WTC11 (cell line): ENCODE measurements around the gene AGTR1. TPM values are rescaled to one million over a fixed set of nuclear protein-coding genes. Genes with fewer than 3 reads are reported as not detected.

Source experiments
- ATAC-seq: fragments of 200-7000 bp; cut with Tn5 transposase; 2 replicates; pipeline ENCODE4 v1.10.0; 2021; ENCODE audit warnings: mild to moderate bottlenecking, moderate library complexity
- CTCF ChIA-PET: fragments of 300-600 bp; sonication (Branson Sonifier 250); formaldehyde crosslinking; loops from one replicate; lab custom pipeline; 2021; ENCODE audit warnings: antibody characterized with exemption; lab: Charles Lee
- POLR2A ChIA-PET: fragments of 350-600 bp; sonication (Branson Sonifier 250); formaldehyde crosslinking; loops from one replicate; lab custom pipeline; 2021; ENCODE audit warnings: antibody characterized with exemption; lab: Charles Lee
- DNase-seq: peaks from one replicate; pipeline ENCODE4 v3.0.0; 2021; ENCODE audit warnings: low spot score
- H3K27ac Mint-ChIP-seq: 2 replicates; pipeline ENCODE4 v1.8.0; 2021; ENCODE audit warnings: mixed read lengths
- H3K27me3 Mint-ChIP-seq: 2 replicates; pipeline ENCODE4 v1.8.0; 2021; ENCODE audit warnings: low read depth, mild to moderate bottlenecking, moderate library complexity, mixed read lengths
- H3K36me3 Mint-ChIP-seq: 2 replicates; pipeline ENCODE4 v1.8.0; 2021; ENCODE audit warnings: mixed read lengths
- H3K4me1 Mint-ChIP-seq: 2 replicates; pipeline ENCODE4 v1.8.0; 2022; ENCODE audit warnings: mixed read lengths
- H3K4me3 Mint-ChIP-seq: 2 replicates; pipeline ENCODE4 v1.8.0; 2021; ENCODE audit warnings: mild to moderate bottlenecking, moderate library complexity, mixed read lengths
- H3K9me3 Mint-ChIP-seq: 2 replicates; pipeline ENCODE4 v1.8.0; 2021; ENCODE audit warnings: mixed read lengths
- ARID4B ChIP-seq: sonication (generic); formaldehyde crosslinking; IDR thresholded peaks from 2 replicates; pipeline ENCODE4 v1.8.0; 2023; ENCODE audit warnings: missing genetic modification reagents, mild to moderate bottlenecking, borderline replicate concordance
- E2F1 ChIP-seq: sonication (generic); formaldehyde crosslinking; IDR thresholded peaks from 2 replicates; pipeline ENCODE4 v1.8.0; 2022; ENCODE audit warnings: mild to moderate bottlenecking, missing genetic modification reagents
- E2F4 ChIP-seq: sonication (generic); formaldehyde crosslinking; IDR thresholded peaks from 2 replicates; pipeline ENCODE4 v1.8.1; 2022; ENCODE audit warnings: low read depth, mild to moderate bottlenecking, moderate library complexity, missing genetic modification reagents, borderline replicate concordance
- ERG ChIP-seq: fragments of 250-450 bp; sonication (Bioruptor Pico); IDR thresholded peaks from 2 replicates; pipeline ENCODE4 v1.8.0; 2021; ENCODE audit warnings: mild to moderate bottlenecking
- FOXP4 ChIP-seq: sonication (generic); formaldehyde crosslinking; IDR thresholded peaks from 2 replicates; pipeline ENCODE4 v1.8.0; 2022; ENCODE audit warnings: mild to moderate bottlenecking, missing genetic modification reagents
- GRHL2 ChIP-seq: fragments of 250-450 bp; sonication (Bioruptor Pico); IDR thresholded peaks from 2 replicates; pipeline ENCODE4 v1.8.0; 2022; ENCODE audit warnings: mild to moderate bottlenecking, moderate library complexity; ENCODE audit not compliant: insufficient replicate concordance, severe bottlenecking
- KAT7 ChIP-seq: sonication (generic); formaldehyde crosslinking; IDR thresholded peaks from 2 replicates; pipeline ENCODE4 v1.8.1; 2023; ENCODE audit warnings: missing genetic modification reagents, mild to moderate bottlenecking, borderline replicate concordance
- NR1H2 ChIP-seq: sonication (generic); formaldehyde crosslinking; IDR thresholded peaks from 2 replicates; pipeline ENCODE4 v1.9.0; 2021; ENCODE audit warnings: mild to moderate bottlenecking, moderate library complexity, missing genetic modification reagents
- PRRX2 ChIP-seq: fragments of 250-450 bp; sonication (Bioruptor Pico); IDR thresholded peaks from 2 replicates; pipeline ENCODE4 v1.8.0; 2021; ENCODE audit warnings: mild to moderate bottlenecking
- SMAD3 ChIP-seq: sonication (generic); formaldehyde crosslinking; IDR thresholded peaks from 2 replicates; pipeline ENCODE4 v1.8.0; 2022; ENCODE audit warnings: missing genetic modification reagents, mild to moderate bottlenecking, borderline replicate concordance
- TP53 ChIP-seq: sonication (generic); formaldehyde crosslinking; IDR thresholded peaks from 2 replicates; pipeline ENCODE4 v1.8.1; 2023; ENCODE audit warnings: mild to moderate bottlenecking, missing genetic modification reagents
- USF1 ChIP-seq: sonication (generic); formaldehyde crosslinking; IDR thresholded peaks from 2 replicates; pipeline ENCODE4 v1.8.0; 2022; ENCODE audit warnings: mild to moderate bottlenecking, missing genetic modification reagents
- ZNF219 ChIP-seq: sonication (generic); formaldehyde crosslinking; IDR thresholded peaks from 2 replicates; pipeline ENCODE4 v1.8.0; 2023; ENCODE audit warnings: missing genetic modification reagents, mild to moderate bottlenecking, borderline replicate concordance
- ZNF423 ChIP-seq: fragments of 250-450 bp; sonication (Bioruptor Pico); IDR thresholded peaks from 2 replicates; pipeline ENCODE4 v2.1.2; 2022; ENCODE audit warnings: mild to moderate bottlenecking, moderate library complexity
- ZNF425 ChIP-seq: fragments of 250-450 bp; sonication (Bioruptor Pico); conservative IDR thresholded peaks from 2 replicates; pipeline ENCODE4 v1.9.0; 2021; ENCODE audit warnings: mild to moderate bottlenecking
- total RNA-seq: library from RNA; stranded (reverse); gene quantifications from 3 replicates; pipeline ENCODE4 v1.2.3, GENCODE V29; 2021

AGTR1 gene
- total RNA-seq, 1 experiment from 2014 or later = 0.13 TPM

- TF ChIP-seq ARID4B (CRISPR knock-in tag) (no peak), GRHL2 (CRISPR knock-in tag) (no peak), ZNF425 (CRISPR knock-in tag) (no peak), ZNF219 (CRISPR knock-in tag) (no peak), ERG (CRISPR knock-in tag) (no peak)
These were observed 21.5 kb downstream of the AGTR1 start (continued) for GRCh38 chr3:148718982-148719862.

- no peak overlapping the region for H3K4me3 Mint-ChIP-seq
- POLR2A ChIA-PET = no interaction called here
- DNase-seq = no peak
- TF ChIP-seq E2F1 (no peak), E2F4 (CRISPR knock-in tag) (no peak), ZNF423 (CRISPR knock-in tag) (no peak), USF1 (CRISPR knock-in tag) (no peak), TP53 (no peak), KAT7 (no peak), PRRX2 (CRISPR knock-in tag) (no peak), ARID4B (CRISPR knock-in tag) (no peak), NR1H2 (CRISPR knock-in tag) (no peak), FOXP4 (CRISPR knock-in tag) (no peak), SMAD3 (CRISPR knock-in tag) (no peak)
These were observed 23.2 kb downstream of the AGTR1 start for GRCh38 chr3:148720873-148721272.

More at GRCh38 chr3:148720873-148721272, 23.2 kb downstream of the AGTR1 start:
- peaks cover 14% of the 10 kb centered on the region for H3K4me1 Mint-ChIP-seq
- no peaks in the 10 kb centered on the region for H3K27me3 Mint-ChIP-seq
- no peaks in the 10 kb centered on the region for H3K9me3 Mint-ChIP-seq
- CTCF ChIA-PET = no interaction called here
- H3K27ac Mint-ChIP-seq = no peak overlapping the region
- no peaks in the 10 kb centered on the region for H3K36me3 Mint-ChIP-seq
- ATAC-seq = no peak
